Esophagus muscularis mucosa (tissue), 4 donors: ENCODE results near the gene STXBP6. TPM values are rescaled to one million over a fixed set of nuclear protein-coding genes. Genes with fewer than 3 reads are reported as not detected.

ENCODE experiments used
- DNase-seq: peaks from one replicate; pipeline ENCODE4 v3.0.0-alpha.2; 2017; ENCODE audit errors: extremely low spot score
- H3K27ac ChIP-seq, 4 donors: fragments of 200-600 bp; sonication (generic); replicated peaks in 1 of 4; 1 replicate in 3 of 4; 2 replicates in 1 of 4; pipeline ENCODE4 v1.5.1; 2016 to 2019; ENCODE audit warnings: mild to moderate bottlenecking in 1 of 4
- H3K27me3 ChIP-seq, 4 donors: fragments of 200-600 bp; sonication (generic); one replicate each; pipeline versions ENCODE4 v1.5.1 to v1.6.0; 2016 to 2019
- H3K36me3 ChIP-seq, 4 donors: fragments of 200-600 bp; sonication (generic); one replicate each; pipeline ENCODE4 v1.5.1; 2016 to 2019
- H3K4me1 ChIP-seq, 4 donors: fragments of 200-600 bp; sonication (generic); one replicate each; pipeline ENCODE4 v1.5.1; 2016 to 2019
- H3K4me3 ChIP-seq, 4 donors: fragments of 200-600 bp; sonication (generic); 1 replicate in 2 of 4; 2 replicates in 2 of 4; pipeline ENCODE4 v1.5.1; 2016 to 2019; ENCODE audit warnings: mild to moderate bottlenecking in 4 of 4, moderate library complexity in 1 of 4
- H3K9me3 ChIP-seq, 4 donors: fragments of 200-600 bp; sonication (generic); 1 replicate in 3 of 4; 2 replicates in 1 of 4; pipeline ENCODE4 v1.5.1; 2016 to 2019
- CTCF ChIP-seq, 3 experiments: fragments of 200-600 bp in 2 of 3; fragments of 450-650 bp in 1 of 3; sonication (generic) in 2 of 3; IDR thresholded peaks; one replicate each; pipeline ENCODE4 v1.5.1; 2017 to 2019; ENCODE audit warnings: antibody characterized with exemption in 3 of 3, mild to moderate bottlenecking in 2 of 3, moderate library complexity in 1 of 3
- EP300 ChIP-seq: sonication (generic); formaldehyde crosslinking; IDR thresholded peaks from one replicate; pipeline ENCODE4 v1.6.1; 2017; ENCODE audit warnings: antibody characterized with exemption
- POLR2A ChIP-seq: fragments of 450-650 bp; IDR thresholded peaks from one replicate; pipeline ENCODE4 v1.6.1; 2017; ENCODE audit warnings: antibody characterized with exemption, moderate library complexity, mild to moderate bottlenecking, low read depth
- POLR2AphosphoS5 ChIP-seq, 2 donors: sonication (generic); formaldehyde crosslinking; IDR thresholded peaks; one replicate each; pipeline ENCODE4 v1.6.1; 2017; ENCODE audit warnings: antibody characterized with exemption in 2 of 2
- WGBS: methylation state at CpG from one replicate; pipeline ENCODE4 v1.1.5; 2018; 5-methylcytosine and 5-hydroxymethylcytosine counted together
- intact Hi-C: fragments of 100-400 bp; cut with DNase I; formaldehyde crosslinking; loops from one replicate; pipeline ENCODE4 v1.15.1; 2023
- total RNA-seq, 4 donors: library from RNA; depleted of rRNA; stranded (reverse); fragments of >200 nt; gene quantifications; one replicate each; pipeline versions ENCODE4 v1.1.0 to v1.2.1, GENCODE V29; 2016

STXBP6 gene
- total RNA-seq, 4 donors from 2014 or later: 36.9 to 60.4 (median 52.1) TPM

- no peak overlapping the region for H3K27ac ChIP-seq
- H3K36me3 ChIP-seq: no peaks in the 10 kb centered on the region
- TF ChIP-seq EP300 (no peak), CTCF (IDR thresholded peaks at IDR 0.05) (no peak), POLR2AphosphoS5 (IDR thresholded peaks at IDR 0.05) (no peak), POLR2A (no peak)
- no peak for DNase-seq
- intact Hi-C loops: no loop called here
- H3K27me3 ChIP-seq: no peaks in the 10 kb centered on the region
- no peak overlapping the region for H3K4me3 ChIP-seq
- H3K4me1 ChIP-seq: peaks cover 1 to 7% (median 3%) of the 10 kb centered on the region in 4 donors
- 91% methylated on average over 1 of the region's 1 CpG for WGBS
- H3K9me3 ChIP-seq: no peaks in the 10 kb centered on the region
Observed at GRCh38 chr14:24801024-24801423, 248.9 kb downstream of the STXBP6 start.

GRCh38 chr14:24798911-24799462 lies 251.0 kb downstream of the STXBP6 start:
- intact Hi-C loops: no loop called here
- TF ChIP-seq EP300 (no peak), POLR2A (no peak), POLR2AphosphoS5 (IDR thresholded peaks at IDR 0.05) (no peak), CTCF (IDR thresholded peaks at IDR 0.05) (no peak)
- Histone ChIP-seq H3K27me3 (no peaks in the 10 kb centered on the region), H3K4me3 (no peak overlapping the region), H3K36me3 (no peaks in the 10 kb centered on the region), H3K27ac (no peak overlapping the region), H3K9me3 (no peaks in the 10 kb centered on the region), H3K4me1 (no peaks in the 10 kb centered on the region)
- no peak for DNase-seq
- 80% methylated on average over 6 of the region's 6 CpGs for WGBS

GRCh38 chr14:24795406-24795805 lies 254.5 kb downstream of the STXBP6 start:
- DNase-seq: no peak
- H3K27me3 ChIP-seq: no peaks in the 10 kb centered on the region
- H3K4me1 ChIP-seq: peaks cover 0 to 1% (median under 1%) of the 10 kb centered on the region in 4 donors
- 89% methylated on average over 5 of the region's 5 CpGs for WGBS
- H3K4me3 ChIP-seq: no peak overlapping the region
- TF ChIP-seq EP300 (no peak), POLR2A (no peak), POLR2AphosphoS5 (IDR thresholded peaks at IDR 0.05) (no peak), CTCF (IDR thresholded peaks at IDR 0.05) (no peak)
- no peaks in the 10 kb centered on the region for H3K36me3 ChIP-seq
- H3K27ac ChIP-seq: no peak overlapping the region
- no peaks in the 10 kb centered on the region for H3K9me3 ChIP-seq
- intact Hi-C loops: no loop called here

GRCh38 chr14:24794644-24795305 lies 255.2 kb downstream of the STXBP6 start:
- peaks cover 2 to 8% (median 7%) of the 10 kb centered on the region in 4 donors for H3K4me1 ChIP-seq
- TF ChIP-seq CTCF (IDR thresholded peaks at IDR 0.05): no peak
- TF ChIP-seq POLR2AphosphoS5 (IDR thresholded peaks at IDR 0.05): no peak
- TF ChIP-seq EP300: no peak
- no peak for TF ChIP-seq POLR2A
- no peak overlapping the region for H3K27ac ChIP-seq
- intact Hi-C loops: no loop called here
- H3K9me3 ChIP-seq: no peaks in the 10 kb centered on the region
- no peaks in the 10 kb centered on the region for H3K36me3 ChIP-seq
- DNase-seq: no peak
- H3K27me3 ChIP-seq: no peaks in the 10 kb centered on the region
- no peak overlapping the region for H3K4me3 ChIP-seq
- WGBS: 84% methylated on average over 9 of the region's 10 CpGs
